Trophoblast cell (in vitro differentiated cells and primary cell): ENCODE results near the gene EFHC2.

ENCODE experiments used
- DNase-seq, 2 donors: peaks; one replicate each; pipeline ENCODE4 v3.0.0-alpha.2; 2016
- H2AFZ ChIP-seq: 2 replicates; pipeline ENCODE4 v1.6.1; 2013; ENCODE audit warnings: low read length, moderate library complexity, mild to moderate bottlenecking; ENCODE audit not compliant: insufficient read depth, poor library complexity
- H2AK5ac ChIP-seq: 2 replicates; pipeline ENCODE4 v1.6.1; 2013; ENCODE audit warnings: mild to moderate bottlenecking, low read length
- H2BK120ac ChIP-seq: 2 replicates; pipeline ENCODE4 v1.6.1; 2013; ENCODE audit warnings: low read length, mild to moderate bottlenecking, moderate library complexity; ENCODE audit not compliant: insufficient read depth, poor library complexity
- H2BK12ac ChIP-seq: 2 replicates; pipeline ENCODE4 v1.6.1; 2013; ENCODE audit warnings: mild to moderate bottlenecking, low read length, moderate library complexity
- H2BK5ac ChIP-seq: 2 replicates; pipeline ENCODE4 v1.6.1; 2013; ENCODE audit warnings: low read length, low read depth, moderate library complexity, mild to moderate bottlenecking; ENCODE audit not compliant: poor library complexity
- H3K14ac ChIP-seq: 2 replicates; pipeline ENCODE4 v1.6.1; 2013; ENCODE audit warnings: mild to moderate bottlenecking, low read length
- H3K18ac ChIP-seq: 2 replicates; pipeline ENCODE4 v1.6.1; 2013; ENCODE audit warnings: mild to moderate bottlenecking, low read length
- H3K23ac ChIP-seq: 2 replicates; pipeline ENCODE4 v1.6.1; 2013; ENCODE audit warnings: low read length
- H3K27ac ChIP-seq: 2 replicates; pipeline ENCODE4 v1.5.1; 2013; ENCODE audit warnings: low read depth, mild to moderate bottlenecking, inconsistent platforms, low read length, moderate library complexity
- H3K27me3 ChIP-seq: 2 replicates; pipeline ENCODE4 v1.6.1; 2013; ENCODE audit warnings: inconsistent platforms, mild to moderate bottlenecking, low read length, moderate library complexity; ENCODE audit not compliant: insufficient read depth
- H3K36me3 ChIP-seq, 2 experiments: 1 replicate in 1 of 2; 2 replicates in 1 of 2; pipeline ENCODE4 v1.6.1; 2013; ENCODE audit warnings: low read length in 2 of 2, mild to moderate bottlenecking in 2 of 2, moderate library complexity in 1 of 2; ENCODE audit not compliant: insufficient read depth in 2 of 2, control insufficient read depth in 1 of 2
- H3K4ac ChIP-seq: 2 replicates; pipeline ENCODE4 v1.6.1; 2013; ENCODE audit warnings: low read depth, mild to moderate bottlenecking, low read length, moderate library complexity
- H3K4me1 ChIP-seq, 2 experiments: 1 replicate in 1 of 2; 2 replicates in 1 of 2; pipeline ENCODE4 v1.6.1; 2013; ENCODE audit warnings: low read length in 2 of 2, mild to moderate bottlenecking in 2 of 2, moderate library complexity in 1 of 2; ENCODE audit not compliant: insufficient read depth in 2 of 2, control insufficient read depth in 1 of 2
- H3K4me2 ChIP-seq: 2 replicates; pipeline ENCODE4 v1.6.1; 2013; ENCODE audit warnings: inconsistent platforms, mild to moderate bottlenecking, low read length, moderate library complexity
- H3K4me3 ChIP-seq: 2 replicates; pipeline ENCODE4 v1.5.1; 2013; ENCODE audit warnings: mild to moderate bottlenecking, low read depth, low read length, inconsistent platforms
- H3K79me1 ChIP-seq: one replicate; pipeline ENCODE4 v1.6.1; 2013; ENCODE audit warnings: low read length
- H3K79me2 ChIP-seq: 2 replicates; pipeline ENCODE4 v1.6.1; 2013; ENCODE audit warnings: low read length, mild to moderate bottlenecking; ENCODE audit not compliant: control insufficient read depth, insufficient read depth, poor library complexity
- H3K9ac ChIP-seq: 2 replicates; pipeline ENCODE4 v1.6.1; 2013; ENCODE audit warnings: mild to moderate bottlenecking, low read length
- H3K9me3 ChIP-seq: 2 replicates; pipeline ENCODE4 v1.6.1; 2013; ENCODE audit warnings: low read depth, mild to moderate bottlenecking, control low read depth, inconsistent platforms, low read length; ENCODE audit not compliant: insufficient read depth
- H4K12ac ChIP-seq: 2 replicates; pipeline ENCODE4 v1.6.1; 2013; ENCODE audit warnings: low read depth, mild to moderate bottlenecking, low read length, moderate library complexity
- H4K8ac ChIP-seq: 2 replicates; pipeline ENCODE4 v1.6.1; 2013; ENCODE audit warnings: low read depth, mild to moderate bottlenecking, low read length, moderate library complexity
- H4K91ac ChIP-seq: one replicate; pipeline ENCODE4 v1.6.1; 2013; ENCODE audit warnings: low read depth, mild to moderate bottlenecking, low read length, moderate library complexity
- WGBS: extraction: QIAGEN DNeasy Blood & Tissue Kit; methylation state at CpG from one replicate; pipeline ENCODE4 v1.1.7; 2013; ENCODE audit warnings: missing lambda C conversion rate; ENCODE audit not compliant: insufficient read length, insufficient coverage; ENCODE audit errors: extremely low coverage; 5-methylcytosine and 5-hydroxymethylcytosine counted together

The EFHC2 gene

DNA sequence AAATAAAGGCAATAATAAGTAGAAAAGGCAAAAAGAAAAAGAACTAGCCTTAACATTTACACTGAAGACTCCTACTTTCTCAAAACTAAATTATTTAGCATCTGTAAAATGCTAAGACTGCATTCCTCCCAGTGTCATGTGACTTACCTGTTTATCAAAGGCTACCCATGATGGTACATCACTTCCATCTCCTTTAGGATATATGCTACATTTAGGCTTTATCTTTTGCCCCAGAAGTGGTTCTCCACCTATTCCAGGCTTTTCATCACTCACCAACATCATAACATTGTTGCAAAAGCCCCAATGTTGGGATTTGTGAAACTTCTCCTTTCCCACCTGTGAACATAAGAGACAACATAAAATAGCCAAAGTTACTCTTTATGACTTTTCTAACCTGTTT, 31.1 kb downstream of the EFHC2 start:
- no peak overlapping the region for H2BK12ac ChIP-seq
- H2BK120ac ChIP-seq, result no peak overlapping the region
- no peak overlapping the region for H3K9ac ChIP-seq

DNA sequence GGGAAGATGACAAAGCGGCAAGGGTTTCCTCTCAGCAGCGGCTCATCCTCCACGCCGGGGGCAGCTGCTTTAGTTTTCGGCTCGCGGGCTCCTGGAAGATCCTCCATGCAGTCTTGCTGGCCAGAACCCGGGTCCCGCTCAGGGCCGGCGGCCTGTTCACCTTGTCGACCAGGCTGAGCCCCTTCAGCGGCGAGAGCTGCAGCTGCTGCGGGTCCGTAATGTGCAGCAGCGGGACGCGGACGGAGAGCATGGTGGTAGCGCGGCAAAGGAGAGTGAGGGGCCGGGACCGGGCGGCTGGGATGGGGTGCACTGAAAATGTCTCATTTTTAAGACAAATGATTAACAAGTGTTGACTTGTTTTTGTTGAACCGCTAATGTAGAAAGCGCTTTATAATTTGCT, 33.2 kb downstream of the EFHC2 start:
- no peak overlapping the region for H3K9ac ChIP-seq
- H2AK5ac ChIP-seq, result no peak overlapping the region
- H2BK5ac ChIP-seq, result no peak overlapping the region
- no peak overlapping the region for H4K12ac ChIP-seq
- H3K18ac ChIP-seq, result no peak overlapping the region
- H3K27ac ChIP-seq, result no peak overlapping the region
- no peak overlapping the region for H2AFZ ChIP-seq
- H3K36me3 ChIP-seq, result no peaks in the 10 kb centered on the region
- no peak for DNase-seq
- H4K91ac ChIP-seq, result no peak overlapping the region
- H3K4me3 ChIP-seq, result no peak overlapping the region
- H3K79me2 ChIP-seq, result no peaks in the 10 kb centered on the region
- no peak overlapping the region for H2BK12ac ChIP-seq
- H3K9me3 ChIP-seq, result no peaks in the 10 kb centered on the region
- no CpG with 5 or more reads among the region's 27 CpGs for WGBS
- H3K27me3 ChIP-seq, result no peaks in the 10 kb centered on the region
- no peak overlapping the region for H3K4ac ChIP-seq
- H3K4me2 ChIP-seq, result no peak overlapping the region
- no peak overlapping the region for H4K8ac ChIP-seq
- H3K79me1 ChIP-seq, result no peaks in the 10 kb centered on the region
- H2BK120ac ChIP-seq, result no peak overlapping the region
- H3K4me1 ChIP-seq, result peaks cover 0 to 2% of the 10 kb centered on the region in 2 experiments
- no peak overlapping the region for H3K23ac ChIP-seq
- no peak overlapping the region for H3K14ac ChIP-seq

More for the DNA sequence above, 31.1 kb downstream of the EFHC2 start:
- Histone ChIP-seq H3K36me3 (no peaks in the 10 kb centered on the region), H2AFZ (no peak overlapping the region), H3K79me1 (no peaks in the 10 kb centered on the region), H3K14ac (no peak overlapping the region), H4K12ac (no peak overlapping the region), H3K27me3 (no peaks in the 10 kb centered on the region), H2BK5ac (no peak overlapping the region), H3K27ac (no peak overlapping the region), H2AK5ac (no peak overlapping the region), H3K9me3 (no peaks in the 10 kb centered on the region), H3K4me1 (peaks cover 0 to 2% of the 10 kb centered on the region in 2 experiments), H3K4me3 (no peak overlapping the region), H4K91ac (no peak overlapping the region), H3K4me2 (no peak overlapping the region), H3K23ac (no peak overlapping the region), H3K79me2 (no peaks in the 10 kb centered on the region), H4K8ac (no peak overlapping the region), H3K4ac (no peak overlapping the region), H3K18ac (no peak overlapping the region)
- no peak for DNase-seq

DNA sequence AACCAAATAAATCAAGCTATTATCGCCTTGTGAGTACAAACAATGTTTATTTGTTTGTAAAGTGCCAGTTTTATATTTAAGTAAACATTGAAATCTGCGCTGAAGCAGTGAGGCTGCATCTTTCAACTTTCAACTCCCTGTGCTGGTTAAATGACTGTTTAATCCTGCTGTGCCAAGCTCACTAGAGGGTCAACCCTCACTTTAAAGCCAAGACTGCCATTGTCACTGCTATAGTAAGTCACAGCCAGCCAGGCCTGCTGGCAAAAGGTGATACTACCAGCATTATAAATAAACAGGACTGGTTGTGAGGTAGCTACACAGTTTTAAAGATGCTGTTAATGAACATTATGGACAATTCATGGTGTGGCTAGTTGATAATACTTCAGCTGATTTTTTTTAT, 34.6 kb downstream of the EFHC2 start:
- Histone ChIP-seq H4K12ac (no peak overlapping the region), H3K79me2 (no peaks in the 10 kb centered on the region), H4K8ac (no peak overlapping the region), H3K9ac (no peak overlapping the region), H3K9me3 (no peaks in the 10 kb centered on the region), H2BK5ac (no peak overlapping the region), H3K79me1 (no peaks in the 10 kb centered on the region), H3K27ac (no peak overlapping the region), H2BK120ac (no peak overlapping the region), H3K4me1 (no peaks in the 10 kb centered on the region), H3K36me3 (no peaks in the 10 kb centered on the region), H3K23ac (no peak overlapping the region), H3K4me2 (no peak overlapping the region), H2AK5ac (no peak overlapping the region), H3K27me3 (no peaks in the 10 kb centered on the region), H3K14ac (no peak overlapping the region), H3K4me3 (no peak overlapping the region), H4K91ac (no peak overlapping the region), H2BK12ac (no peak overlapping the region), H3K4ac (no peak overlapping the region), H2AFZ (no peak overlapping the region), H3K18ac (no peak overlapping the region)
- no peak for DNase-seq
- no CpG with 5 or more reads among the region's 2 CpGs for WGBS

DNA sequence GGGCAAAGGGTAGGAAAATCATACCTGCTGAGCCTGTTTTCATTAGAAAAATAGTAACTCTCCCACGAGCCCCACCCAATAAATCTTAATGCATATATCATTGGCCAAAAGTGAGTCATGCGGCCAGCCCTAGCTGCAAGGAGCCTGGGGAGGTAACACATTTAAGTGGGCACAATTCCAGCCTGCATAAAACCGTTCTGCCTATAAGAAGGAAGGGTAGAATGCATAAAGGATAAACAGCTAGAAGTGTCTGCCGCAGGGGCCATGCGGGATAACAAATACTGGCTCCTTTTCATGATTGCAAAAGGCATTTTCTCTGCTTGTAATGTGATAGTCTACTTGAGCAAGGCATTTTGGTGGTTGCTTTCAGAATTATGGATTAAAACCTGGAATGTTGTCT, 37.1 kb downstream of the EFHC2 start:
- no peaks in the 10 kb centered on the region for H3K9me3 ChIP-seq
- no peak overlapping the region for H3K27ac ChIP-seq
- H3K79me2 ChIP-seq, result no peaks in the 10 kb centered on the region
- no CpG with 5 or more reads among the region's 5 CpGs for WGBS
- H4K8ac ChIP-seq, result no peak overlapping the region
- no peak overlapping the region for H3K4me2 ChIP-seq
- H3K9ac ChIP-seq, result no peak overlapping the region
- H3K27me3 ChIP-seq, result no peaks in the 10 kb centered on the region
- no peak overlapping the region for H3K4ac ChIP-seq
- no peak overlapping the region for H3K4me3 ChIP-seq
- H3K14ac ChIP-seq, result no peak overlapping the region
- no peak overlapping the region for H3K18ac ChIP-seq
- no peak overlapping the region for H4K12ac ChIP-seq
- H3K23ac ChIP-seq, result no peak overlapping the region
- H2BK120ac ChIP-seq, result no peak overlapping the region
- H3K4me1 ChIP-seq, result no peaks in the 10 kb centered on the region
- no peaks in the 10 kb centered on the region for H3K36me3 ChIP-seq
- no peaks in the 10 kb centered on the region for H3K79me1 ChIP-seq
- no peak overlapping the region for H2AFZ ChIP-seq
- peak in 1 of 2 donors; percentile 21 for DNase-seq
- H2AK5ac ChIP-seq, result no peak overlapping the region
- H2BK12ac ChIP-seq, result no peak overlapping the region
- no peak overlapping the region for H4K91ac ChIP-seq
- no peak overlapping the region for H2BK5ac ChIP-seq
